Measurements from ENCODE around the gene RIN2. TPM values are rescaled to one million over a fixed set of nuclear protein-coding genes. Genes with fewer than 3 reads are reported as not detected.

The RIN2 gene
- total RNA-seq, 2 experiments from 2014 or later: not detected

GRCh38 chr20:19723813-19724430, 34.1 kb upstream of the RIN2 start:
- no peaks in the 10 kb centered on the region for H3K9me3 Mint-ChIP-seq
- no peaks in the 10 kb centered on the region for H3K36me3 Mint-ChIP-seq (ENCODE audit: low read depth)
- intact Hi-C loops (cut with micrococcal nuclease): no loop called here
- no peaks in the 10 kb centered on the region for H3K4me1 Mint-ChIP-seq (ENCODE audit: low read depth)
- CTCF ChIA-PET: no interaction called here
- no peak overlapping the region for H3K27ac Mint-ChIP-seq
- no peak overlapping the region for H3K4me3 Mint-ChIP-seq
- DNase-seq: no peak
- no peaks in the 10 kb centered on the region for H3K27me3 Mint-ChIP-seq (ENCODE audit: low read depth)

- no peak for DNase-seq
- Mint-ChIP-seq H3K4me1 (ENCODE audit: low read depth) (no peaks in the 10 kb centered on the region), H3K9me3 (no peaks in the 10 kb centered on the region), H3K36me3 (ENCODE audit: low read depth) (no peaks in the 10 kb centered on the region), H3K4me3 (no peak overlapping the region), H3K27me3 (ENCODE audit: low read depth) (no peaks in the 10 kb centered on the region), H3K27ac (no peak overlapping the region)
- CTCF ChIA-PET: no interaction called here
- intact Hi-C loops (cut with micrococcal nuclease): no loop called here
Observed at GRCh38 chr20:19725373-19725772, 32.7 kb upstream of the RIN2 start.

GRCh38 chr20:19725814-19726525, 32.1 kb upstream of the RIN2 start:
- H3K4me1 Mint-ChIP-seq (ENCODE audit: low read depth): no peaks in the 10 kb centered on the region
- H3K27me3 Mint-ChIP-seq (ENCODE audit: low read depth): no peaks in the 10 kb centered on the region
- no peak for DNase-seq
- H3K4me3 Mint-ChIP-seq: no peak overlapping the region
- intact Hi-C loops (cut with micrococcal nuclease): no loop called here
- CTCF ChIA-PET: no interaction called here
- no peaks in the 10 kb centered on the region for H3K9me3 Mint-ChIP-seq
- no peaks in the 10 kb centered on the region for H3K36me3 Mint-ChIP-seq (ENCODE audit: low read depth)
- H3K27ac Mint-ChIP-seq: no peak overlapping the region

GRCh38 chr20:19727251-19727847, 30.7 kb upstream of the RIN2 start:
- Mint-ChIP-seq H3K36me3 (ENCODE audit: low read depth) (no peaks in the 10 kb centered on the region), H3K27ac (no peak overlapping the region), H3K27me3 (ENCODE audit: low read depth) (no peaks in the 10 kb centered on the region), H3K4me3 (no peak overlapping the region), H3K4me1 (ENCODE audit: low read depth) (no peaks in the 10 kb centered on the region), H3K9me3 (no peaks in the 10 kb centered on the region)
- no peak for DNase-seq
- CTCF ChIA-PET: no interaction called here
- intact Hi-C loops (cut with micrococcal nuclease): no loop called here

GRCh38 chr20:19729672-19730071, 28.4 kb upstream of the RIN2 start:
- CTCF ChIA-PET: no interaction called here
- Mint-ChIP-seq H3K4me1 (ENCODE audit: low read depth) (no peaks in the 10 kb centered on the region), H3K36me3 (ENCODE audit: low read depth) (no peaks in the 10 kb centered on the region), H3K4me3 (no peak overlapping the region), H3K9me3 (no peaks in the 10 kb centered on the region), H3K27me3 (ENCODE audit: low read depth) (no peaks in the 10 kb centered on the region), H3K27ac (no peak overlapping the region)
- intact Hi-C loops (cut with micrococcal nuclease): no loop called here
- no peak for DNase-seq

- Mint-ChIP-seq H3K4me3 (no peak overlapping the region), H3K36me3 (ENCODE audit: low read depth) (no peaks in the 10 kb centered on the region)
Observed at GRCh38 chr20:19730706-19731105, 27.4 kb upstream of the RIN2 start.

GRCh38 chr20:19734811-19735210, 23.2 kb upstream of the RIN2 start:
- Mint-ChIP-seq H3K27ac (no peak overlapping the region), H3K4me1 (ENCODE audit: low read depth) (peaks cover 16% of the 10 kb centered on the region), H3K4me3 (no peak overlapping the region), H3K36me3 (ENCODE audit: low read depth) (no peaks in the 10 kb centered on the region), H3K27me3 (ENCODE audit: low read depth) (peaks cover 10% of the 10 kb centered on the region), H3K9me3 (no peaks in the 10 kb centered on the region)
- DNase-seq: no peak
- CTCF ChIA-PET: no interaction called here
- intact Hi-C loops (cut with micrococcal nuclease): no loop called here

More at GRCh38 chr20:19730706-19731105, 27.4 kb upstream of the RIN2 start:
- CTCF ChIA-PET: no interaction called here
- no peak overlapping the region for H3K27ac Mint-ChIP-seq
- H3K27me3 Mint-ChIP-seq (ENCODE audit: low read depth): peaks cover 4% of the 10 kb centered on the region
- H3K9me3 Mint-ChIP-seq: no peaks in the 10 kb centered on the region
- peaks cover 6% of the 10 kb centered on the region for H3K4me1 Mint-ChIP-seq (ENCODE audit: low read depth)
- no peak for DNase-seq
- intact Hi-C loops (cut with micrococcal nuclease): no loop called here

- intact Hi-C loops (cut with micrococcal nuclease): no loop called here
- peak; percentile 49 for DNase-seq
- H3K36me3 Mint-ChIP-seq (ENCODE audit: low read depth): no peaks in the 10 kb centered on the region
Observed at GRCh38 chr20:19735446-19735845, 22.6 kb upstream of the RIN2 start.

GRCh38 chr20:19737025-19737424, 21.0 kb upstream of the RIN2 start:
- peaks cover 16% of the 10 kb centered on the region for H3K4me1 Mint-ChIP-seq (ENCODE audit: low read depth)
- CTCF ChIA-PET: no interaction called here

More at GRCh38 chr20:19735446-19735845, 22.6 kb upstream of the RIN2 start:
- Mint-ChIP-seq H3K4me1 (ENCODE audit: low read depth) (peaks cover 16% of the 10 kb centered on the region), H3K27me3 (ENCODE audit: low read depth) (peaks cover 13% of the 10 kb centered on the region), H3K4me3 (no peak overlapping the region), H3K9me3 (no peaks in the 10 kb centered on the region), H3K27ac (no peak overlapping the region)
- CTCF ChIA-PET: no interaction called here

GRCh38 chr20:19738951-19739350, 19.1 kb upstream of the RIN2 start:
- H3K27me3 Mint-ChIP-seq (ENCODE audit: low read depth): peaks cover 25% of the 10 kb centered on the region
- no peaks in the 10 kb centered on the region for H3K9me3 Mint-ChIP-seq
- no peaks in the 10 kb centered on the region for H3K36me3 Mint-ChIP-seq (ENCODE audit: low read depth)
- intact Hi-C loops (cut with micrococcal nuclease): loop anchor here (2.0 kb wide), 1 partner anchor 90 kb away; no protein-coding TSS in a partner anchor
- no peak for DNase-seq
- CTCF ChIA-PET: no interaction called here
- H3K4me3 Mint-ChIP-seq: no peak overlapping the region
- peaks cover 16% of the 10 kb centered on the region for H3K4me1 Mint-ChIP-seq (ENCODE audit: low read depth)
- H3K27ac Mint-ChIP-seq: no peak overlapping the region

More at GRCh38 chr20:19737025-19737424, 21.0 kb upstream of the RIN2 start:
- peak; percentile 42 for DNase-seq
- Mint-ChIP-seq H3K36me3 (ENCODE audit: low read depth) (no peaks in the 10 kb centered on the region), H3K9me3 (no peaks in the 10 kb centered on the region), H3K27ac (no peak overlapping the region), H3K27me3 (ENCODE audit: low read depth) (peaks cover 21% of the 10 kb centered on the region), H3K4me3 (no peak overlapping the region)
- intact Hi-C loops (cut with micrococcal nuclease): loop anchor here (1.0 to 2.0 kb wide), 2 partner anchors 200 to 974 kb away; no protein-coding TSS in a partner anchor

GRCh38 chr20:19739351-19739750, 18.7 kb upstream of the RIN2 start:
- CTCF ChIA-PET: no interaction called here
- Mint-ChIP-seq H3K27ac (no peak overlapping the region), H3K4me1 (ENCODE audit: low read depth) (peaks cover 16% of the 10 kb centered on the region), H3K36me3 (ENCODE audit: low read depth) (no peaks in the 10 kb centered on the region), H3K9me3 (no peaks in the 10 kb centered on the region), H3K4me3 (no peak overlapping the region), H3K27me3 (ENCODE audit: low read depth) (peaks cover 25% of the 10 kb centered on the region)
- no peak for DNase-seq
- intact Hi-C loops (cut with micrococcal nuclease): loop anchor here (2.0 kb wide), 1 partner anchor 89 kb away; no protein-coding TSS in a partner anchor

GRCh38 chr20:19740512-19740911, 17.5 kb upstream of the RIN2 start:
- Mint-ChIP-seq H3K4me1 (ENCODE audit: low read depth) (peaks cover 12% of the 10 kb centered on the region), H3K27me3 (ENCODE audit: low read depth) (peaks cover 22% of the 10 kb centered on the region), H3K9me3 (peaks cover 4% of the 10 kb centered on the region), H3K27ac (no peak overlapping the region), H3K36me3 (ENCODE audit: low read depth) (no peaks in the 10 kb centered on the region), H3K4me3 (no peak overlapping the region)
- intact Hi-C loops (cut with micrococcal nuclease): no loop called here
- no peak for DNase-seq
- CTCF ChIA-PET: no interaction called here

- no peak overlapping the region for H3K4me3 Mint-ChIP-seq
- CTCF ChIA-PET: interaction anchor here (0.6 kb wide), 1 partner anchor 253 kb away, joined by 3 read pairs; no protein-coding TSS in a partner anchor
- H3K4me1 Mint-ChIP-seq (ENCODE audit: low read depth): peaks cover 4% of the 10 kb centered on the region
- no peak for DNase-seq
- peaks cover 20% of the 10 kb centered on the region for H3K27me3 Mint-ChIP-seq (ENCODE audit: low read depth)
- H3K27ac Mint-ChIP-seq: no peak overlapping the region
- no peaks in the 10 kb centered on the region for H3K36me3 Mint-ChIP-seq (ENCODE audit: low read depth)
- intact Hi-C loops (cut with micrococcal nuclease): no loop called here
- peaks cover 11% of the 10 kb centered on the region for H3K9me3 Mint-ChIP-seq
Observed at GRCh38 chr20:19741924-19742323, 16.1 kb upstream of the RIN2 start.

Data from activated naive CD4-positive, alpha-beta T cell treated with anti-CD3 and anti-CD28 coated beads for 36 hours (primary cell).